HEK293 (cell line): ENCODE data around the gene TPBGL.

Source experiments
- CTCF ChIA-PET: fragments of 350-600 bp; formaldehyde crosslinking; extraction: SDS; loops from one replicate; lab custom pipeline; 2021; ENCODE audit warnings: antibody characterized with exemption; lab: Yijun Ruan, JAX
- POLR2A ChIA-PET: fragments of 300-600 bp; formaldehyde crosslinking; extraction: SDS; loops from one replicate; lab custom pipeline; 2020; ENCODE audit warnings: antibody characterized with exemption, inconsistent platforms; lab: Yijun Ruan, JAX
- H3K27ac ChIP-seq: fragments of 200-500 bp; sonication (Bioruptor generic); 2 replicates; pipeline ENCODE4 v1.5.1; 2014; ENCODE audit warnings: low read depth, low read length, control low read depth, inconsistent platforms; ENCODE audit errors: extremely low read depth
- H3K36me3 ChIP-seq, 2 experiments: fragments of 200-500 bp in 1 of 2; sonication (Bioruptor generic) in 1 of 2; 1 replicate in 1 of 2; 2 replicates in 1 of 2; pipeline ENCODE4 v1.5.1; 2014 to 2017; ENCODE audit warnings: inconsistent platforms in 2 of 2, low read length in 2 of 2; ENCODE audit not compliant: control insufficient read depth in 2 of 2, insufficient read depth in 1 of 2
- H3K4me1 ChIP-seq: fragments of 200-500 bp; sonication (Bioruptor generic); 2 replicates; pipeline ENCODE4 v1.5.1; 2014; ENCODE audit warnings: mild to moderate bottlenecking, low read length, inconsistent platforms; ENCODE audit not compliant: control insufficient read depth, insufficient read depth
- H3K4me3 ChIP-seq: 2 replicates; pipeline ENCODE4 v1.5.1; 2011; ENCODE audit warnings: low read depth, mild to moderate bottlenecking, control low read depth, low read length, moderate library complexity
- H3K9me3 ChIP-seq: fragments of 200-500 bp; sonication (Bioruptor generic); 2 replicates; pipeline ENCODE4 v1.5.1; 2014; ENCODE audit warnings: low read depth, low read length, inconsistent platforms; ENCODE audit not compliant: control insufficient read depth, insufficient read depth
- EGR2 ChIP-seq: fragments of 450-650 bp; formaldehyde crosslinking; IDR thresholded peaks from 2 replicates; pipeline ENCODE4 v1.5.1; 2016; ENCODE audit warnings: low read depth, missing biosample characterization, missing genetic modification characterization
- GLIS2 ChIP-seq: fragments of 450-650 bp; formaldehyde crosslinking; IDR thresholded peaks from 2 replicates; pipeline ENCODE4 v1.5.1; 2016; ENCODE audit warnings: missing biosample characterization, missing genetic modification characterization
- PRDM1 ChIP-seq: fragments of 450-650 bp; formaldehyde crosslinking; IDR thresholded peaks from 2 replicates; pipeline ENCODE4; 2016; ENCODE audit warnings: missing biosample characterization, missing genetic modification characterization
- ZFP69B ChIP-seq: fragments of 450-650 bp; formaldehyde crosslinking; IDR thresholded peaks from 2 replicates; pipeline ENCODE4 v1.5.1; 2016; ENCODE audit warnings: missing biosample characterization, missing genetic modification characterization
- ZNF266 ChIP-seq: fragments of 450-650 bp; formaldehyde crosslinking; IDR thresholded peaks from 2 replicates; pipeline ENCODE4 v1.5.1; 2016; ENCODE audit warnings: missing biosample characterization, missing genetic modification characterization, low read depth
- ZNF280D ChIP-seq: fragments of 450-650 bp; formaldehyde crosslinking; IDR thresholded peaks from 2 replicates; pipeline ENCODE4 v1.5.1; 2016; ENCODE audit warnings: missing biosample characterization, missing genetic modification characterization
- ZNF398 ChIP-seq: fragments of 450-650 bp; formaldehyde crosslinking; IDR thresholded peaks from 2 replicates; pipeline ENCODE4 v1.5.1; 2017; ENCODE audit warnings: missing biosample characterization, missing genetic modification characterization
- ZNF610 ChIP-seq: fragments of 450-650 bp; formaldehyde crosslinking; IDR thresholded peaks from 2 replicates; pipeline ENCODE4 v1.5.1; 2016; ENCODE audit warnings: missing biosample characterization, missing genetic modification characterization, borderline replicate concordance
- ZNF76 ChIP-seq: fragments of 450-650 bp; formaldehyde crosslinking; IDR thresholded peaks from 2 replicates; pipeline ENCODE4; 2016; ENCODE audit warnings: low read depth, missing biosample characterization, missing genetic modification characterization, borderline replicate concordance
- TF ChIP-seq, protein P1 (sequence below): fragments of 450-650 bp; formaldehyde crosslinking; IDR thresholded peaks from 2 replicates; pipeline ENCODE4 v1.5.1; 2016; ENCODE audit warnings: missing biosample characterization, missing genetic modification characterization
- TF ChIP-seq, protein P2 (sequence below): fragments of 450-650 bp; IDR thresholded peaks from 2 replicates; pipeline ENCODE4 v1.5.1; 2018; ENCODE audit warnings: missing biosample characterization, missing genetic modification characterization
- TF ChIP-seq, protein P3 (sequence below): fragments of 450-650 bp; formaldehyde crosslinking; IDR thresholded peaks from 2 replicates; pipeline ENCODE4 v1.5.1; 2016; ENCODE audit warnings: missing biosample characterization, missing genetic modification characterization, borderline replicate concordance
- TF ChIP-seq, protein P4 (sequence below): fragments of 450-650 bp; formaldehyde crosslinking; IDR thresholded peaks from 2 replicates; pipeline ENCODE4 v1.5.1; 2016; ENCODE audit warnings: missing biosample characterization, missing genetic modification characterization, borderline replicate concordance

TPBGL gene

GRCh38 chr11:75225794-75226193 lies 14.8 kb upstream of the TPBGL start (continued):
- TF ChIP-seq, protein P1, sequence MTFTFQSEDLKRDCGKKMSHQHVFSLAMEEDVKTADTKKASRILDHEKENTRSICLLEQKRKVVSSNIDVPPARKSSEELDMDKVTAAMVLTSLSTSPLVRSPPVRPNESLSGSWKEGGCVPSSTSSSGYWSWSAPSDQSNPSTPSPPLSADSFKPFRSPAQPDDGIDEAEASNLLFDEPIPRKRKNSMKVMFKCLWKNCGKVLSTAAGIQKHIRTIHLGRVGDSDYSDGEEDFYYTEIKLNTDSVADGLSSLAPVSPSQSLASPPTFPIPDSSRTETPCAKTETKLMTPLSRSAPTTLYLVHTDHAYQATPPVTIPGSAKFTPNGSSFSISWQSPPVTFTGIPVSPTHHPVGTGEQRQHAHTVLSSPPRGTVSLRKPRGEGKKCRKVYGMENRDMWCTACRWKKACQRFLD (tag by site-specific recombination): no peak
- TF ChIP-seq ZNF76 (tag by site-specific recombination) (no peak), ZNF398 (tag by site-specific recombination) (no peak), GLIS2 (tag by site-specific recombination) (no peak), EGR2 (tag by site-specific recombination) (no peak)
- TF ChIP-seq, all 188 proteins: peak for 0

- Histone ChIP-seq H3K9me3 (no peaks in the 10 kb centered on the region), H3K36me3 (no peaks in the 10 kb centered on the region), H3K4me3 (no peak overlapping the region), H3K4me1 (no peaks in the 10 kb centered on the region), H3K27ac (no peak overlapping the region)
- POLR2A ChIA-PET: no interaction called here
- CTCF ChIA-PET: interaction anchor here (0.7 to 1.1 kb wide), 2 partner anchors 15 to 89 kb away, joined by 3 read pairs; no protein-coding TSS in a partner anchor
- TF ChIP-seq ZNF610 (tag by site-specific recombination): no peak
- TF ChIP-seq PRDM1 (tag by site-specific recombination): no peak
- TF ChIP-seq, protein P2, sequence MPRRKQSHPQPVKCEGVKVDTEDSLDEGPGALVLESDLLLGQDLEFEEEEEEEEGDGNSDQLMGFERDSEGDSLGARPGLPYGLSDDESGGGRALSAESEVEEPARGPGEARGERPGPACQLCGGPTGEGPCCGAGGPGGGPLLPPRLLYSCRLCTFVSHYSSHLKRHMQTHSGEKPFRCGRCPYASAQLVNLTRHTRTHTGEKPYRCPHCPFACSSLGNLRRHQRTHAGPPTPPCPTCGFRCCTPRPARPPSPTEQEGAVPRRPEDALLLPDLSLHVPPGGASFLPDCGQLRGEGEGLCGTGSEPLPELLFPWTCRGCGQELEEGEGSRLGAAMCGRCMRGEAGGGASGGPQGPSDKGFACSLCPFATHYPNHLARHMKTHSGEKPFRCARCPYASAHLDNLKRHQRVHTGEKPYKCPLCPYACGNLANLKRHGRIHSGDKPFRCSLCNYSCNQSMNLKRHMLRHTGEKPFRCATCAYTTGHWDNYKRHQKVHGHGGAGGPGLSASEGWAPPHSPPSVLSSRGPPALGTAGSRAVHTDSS (tag by site-specific recombination): no peak
- TF ChIP-seq ZNF280D: no peak
- TF ChIP-seq, protein P3, sequence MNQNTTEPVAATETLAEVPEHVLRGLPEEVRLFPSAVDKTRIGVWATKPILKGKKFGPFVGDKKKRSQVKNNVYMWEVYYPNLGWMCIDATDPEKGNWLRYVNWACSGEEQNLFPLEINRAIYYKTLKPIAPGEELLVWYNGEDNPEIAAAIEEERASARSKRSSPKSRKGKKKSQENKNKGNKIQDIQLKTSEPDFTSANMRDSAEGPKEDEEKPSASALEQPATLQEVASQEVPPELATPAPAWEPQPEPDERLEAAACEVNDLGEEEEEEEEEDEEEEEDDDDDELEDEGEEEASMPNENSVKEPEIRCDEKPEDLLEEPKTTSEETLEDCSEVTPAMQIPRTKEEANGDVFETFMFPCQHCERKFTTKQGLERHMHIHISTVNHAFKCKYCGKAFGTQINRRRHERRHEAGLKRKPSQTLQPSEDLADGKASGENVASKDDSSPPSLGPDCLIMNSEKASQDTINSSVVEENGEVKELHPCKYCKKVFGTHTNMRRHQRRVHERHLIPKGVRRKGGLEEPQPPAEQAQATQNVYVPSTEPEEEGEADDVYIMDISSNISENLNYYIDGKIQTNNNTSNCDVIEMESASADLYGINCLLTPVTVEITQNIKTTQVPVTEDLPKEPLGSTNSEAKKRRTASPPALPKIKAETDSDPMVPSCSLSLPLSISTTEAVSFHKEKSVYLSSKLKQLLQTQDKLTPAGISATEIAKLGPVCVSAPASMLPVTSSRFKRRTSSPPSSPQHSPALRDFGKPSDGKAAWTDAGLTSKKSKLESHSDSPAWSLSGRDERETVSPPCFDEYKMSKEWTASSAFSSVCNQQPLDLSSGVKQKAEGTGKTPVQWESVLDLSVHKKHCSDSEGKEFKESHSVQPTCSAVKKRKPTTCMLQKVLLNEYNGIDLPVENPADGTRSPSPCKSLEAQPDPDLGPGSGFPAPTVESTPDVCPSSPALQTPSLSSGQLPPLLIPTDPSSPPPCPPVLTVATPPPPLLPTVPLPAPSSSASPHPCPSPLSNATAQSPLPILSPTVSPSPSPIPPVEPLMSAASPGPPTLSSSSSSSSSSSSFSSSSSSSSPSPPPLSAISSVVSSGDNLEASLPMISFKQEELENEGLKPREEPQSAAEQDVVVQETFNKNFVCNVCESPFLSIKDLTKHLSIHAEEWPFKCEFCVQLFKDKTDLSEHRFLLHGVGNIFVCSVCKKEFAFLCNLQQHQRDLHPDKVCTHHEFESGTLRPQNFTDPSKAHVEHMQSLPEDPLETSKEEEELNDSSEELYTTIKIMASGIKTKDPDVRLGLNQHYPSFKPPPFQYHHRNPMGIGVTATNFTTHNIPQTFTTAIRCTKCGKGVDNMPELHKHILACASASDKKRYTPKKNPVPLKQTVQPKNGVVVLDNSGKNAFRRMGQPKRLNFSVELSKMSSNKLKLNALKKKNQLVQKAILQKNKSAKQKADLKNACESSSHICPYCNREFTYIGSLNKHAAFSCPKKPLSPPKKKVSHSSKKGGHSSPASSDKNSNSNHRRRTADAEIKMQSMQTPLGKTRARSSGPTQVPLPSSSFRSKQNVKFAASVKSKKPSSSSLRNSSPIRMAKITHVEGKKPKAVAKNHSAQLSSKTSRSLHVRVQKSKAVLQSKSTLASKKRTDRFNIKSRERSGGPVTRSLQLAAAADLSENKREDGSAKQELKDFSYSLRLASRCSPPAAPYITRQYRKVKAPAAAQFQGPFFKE (tag by site-specific recombination): no peak
- TF ChIP-seq ZFP69B (tag by site-specific recombination): no peak
- TF ChIP-seq, protein P4, sequence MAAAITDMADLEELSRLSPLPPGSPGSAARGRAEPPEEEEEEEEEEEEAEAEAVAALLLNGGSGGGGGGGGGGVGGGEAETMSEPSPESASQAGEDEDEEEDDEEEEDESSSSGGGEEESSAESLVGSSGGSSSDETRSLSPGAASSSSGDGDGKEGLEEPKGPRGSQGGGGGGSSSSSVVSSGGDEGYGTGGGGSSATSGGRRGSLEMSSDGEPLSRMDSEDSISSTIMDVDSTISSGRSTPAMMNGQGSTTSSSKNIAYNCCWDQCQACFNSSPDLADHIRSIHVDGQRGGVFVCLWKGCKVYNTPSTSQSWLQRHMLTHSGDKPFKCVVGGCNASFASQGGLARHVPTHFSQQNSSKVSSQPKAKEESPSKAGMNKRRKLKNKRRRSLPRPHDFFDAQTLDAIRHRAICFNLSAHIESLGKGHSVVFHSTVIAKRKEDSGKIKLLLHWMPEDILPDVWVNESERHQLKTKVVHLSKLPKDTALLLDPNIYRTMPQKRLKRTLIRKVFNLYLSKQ (tag by site-specific recombination): no peak
- no peak for TF ChIP-seq ZNF266 (tag by site-specific recombination)
- no peak for TF ChIP-seq GLIS2 (tag by site-specific recombination)
These were observed 11.1 kb upstream of the TPBGL start for GRCh38 chr11:75229466-75229865.
